ENCODE results near the gene NFE2. TPM values are rescaled to one million over a fixed set of nuclear protein-coding genes. Genes with fewer than 3 reads are reported as not detected.

The NFE2 gene
- total RNA-seq, 1 experiment from 2014 or later, result 0.40 TPM

GRCh38 chr12:54279632-54280467, 21.0 kb downstream of the NFE2 start, which contains the start of gene CBX5:
CBX5 (minus strand) TSS chr12:54280122; CDS start chr12:54257650, 22,472 bp downstream.
- ChIA-PET POLR2A (interaction anchor here (0.7 to 4.9 kb wide), 46 partner anchors 7 to 1653 kb away, joined by 3 to 99 read pairs (median 5); partner anchors contain the start of genes COPZ1, HOXC6, HOXC9 and NFE2), CTCF (interaction anchor here (0.6 to 2.0 kb wide), 8 partner anchors 14 to 1233 kb away, joined by 3 to 9 read pairs (median 4); no protein-coding TSS in a partner anchor)
- Mint-ChIP-seq H3K9me3 (ENCODE audit: unreplicated experiment) (no peaks in the 10 kb centered on the region), H3K27me3 (ENCODE audit: insufficient read depth, unreplicated experiment) (no peaks in the 10 kb centered on the region), H3K36me3 (ENCODE audit: insufficient read depth, unreplicated experiment) (peaks cover 20% of the 10 kb centered on the region), H3K4me1 (ENCODE audit: insufficient read depth, unreplicated experiment) (peaks cover 25% of the 10 kb centered on the region), H3K27ac (ENCODE audit: low read depth, unreplicated experiment) (no peak within 1 kb of the TSS), H3K4me3 (ENCODE audit: unreplicated experiment) (no peak within 1 kb of the TSS)
- BruUV-seq (replicated peaks), result no TSS peak
- peak; percentile 100 for DNase-seq (ENCODE audit: unreplicated experiment)
- intact Hi-C loops (cut with micrococcal nuclease), result loop anchor here (1.0 to 5.0 kb wide), 3 partner anchors 21 to 58 kb away; partner anchors contain the start of gene COPZ1
- no peak for TF ChIP-seq CTCF (IDR thresholded peaks at IDR 0.05; ENCODE audit: unreplicated experiment)

DNA sequence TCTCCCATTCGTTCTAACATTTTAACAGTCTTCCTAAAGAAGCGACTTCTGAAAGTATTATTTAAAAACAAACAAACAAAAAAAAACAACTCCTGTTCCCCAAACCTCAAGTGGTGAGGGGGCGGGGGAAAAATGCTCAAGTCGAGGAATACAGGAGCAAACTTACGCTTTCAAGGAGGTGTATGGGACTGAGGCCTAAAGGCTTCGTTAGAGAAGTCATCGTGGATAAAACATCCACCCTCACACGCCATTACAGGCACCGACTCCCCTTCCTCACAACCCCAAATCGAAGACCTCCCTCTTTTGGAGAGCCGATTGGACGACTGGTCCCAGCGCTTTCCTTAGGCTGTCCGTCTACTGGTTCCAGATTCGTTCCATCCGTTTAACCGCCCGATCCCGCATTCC, 21.6 kb downstream of the NFE2 start:
- Mint-ChIP-seq H3K4me1 (ENCODE audit: insufficient read depth, unreplicated experiment) (peaks cover 27% of the 10 kb centered on the region), H3K9me3 (ENCODE audit: unreplicated experiment) (no peaks in the 10 kb centered on the region), H3K36me3 (ENCODE audit: insufficient read depth, unreplicated experiment) (peaks cover 22% of the 10 kb centered on the region), H3K27ac (ENCODE audit: low read depth, unreplicated experiment) (no peak overlapping the region), H3K4me3 (ENCODE audit: unreplicated experiment) (no peak overlapping the region), H3K27me3 (ENCODE audit: insufficient read depth, unreplicated experiment) (no peaks in the 10 kb centered on the region)
- TSS peak; percentile 76 for BruUV-seq (replicated peaks)
- DNase-seq (ENCODE audit: unreplicated experiment), result no peak
- ChIA-PET CTCF (interaction anchor here (0.6 to 1.1 kb wide), 3 partner anchors 28 to 1232 kb away, joined by 3 to 5 read pairs (median 3); no protein-coding TSS in a partner anchor), POLR2A (interaction anchor here (0.7 to 4.9 kb wide), 25 partner anchors 12 to 1654 kb away, joined by 3 to 99 read pairs (median 10); partner anchors contain the start of genes COPZ1, HOXC6, HOXC9 and NFE2)
- intact Hi-C loops (cut with micrococcal nuclease), result loop anchor here (5.0 kb wide), 1 partner anchor 57 kb away; no protein-coding TSS in a partner anchor
- TF ChIP-seq CTCF (IDR thresholded peaks at IDR 0.05; ENCODE audit: unreplicated experiment), result no peak

- no TSS peak for BruUV-seq (replicated peaks)
- no peaks in the 10 kb centered on the region for H3K9me3 Mint-ChIP-seq (ENCODE audit: unreplicated experiment)
- no peak overlapping the region for H3K27ac Mint-ChIP-seq (ENCODE audit: low read depth, unreplicated experiment)
- H3K4me1 Mint-ChIP-seq (ENCODE audit: insufficient read depth, unreplicated experiment), result peaks cover 16% of the 10 kb centered on the region
- peaks cover 34% of the 10 kb centered on the region for H3K36me3 Mint-ChIP-seq (ENCODE audit: insufficient read depth, unreplicated experiment)
- DNase-seq (ENCODE audit: unreplicated experiment), result no peak
- no peaks in the 10 kb centered on the region for H3K27me3 Mint-ChIP-seq (ENCODE audit: insufficient read depth, unreplicated experiment)
- CTCF ChIA-PET, result interaction anchor here (0.6 to 1.3 kb wide), 5 partner anchors 24 to 62 kb away, joined by 3 to 5 read pairs (median 4); no protein-coding TSS in a partner anchor
- H3K4me3 Mint-ChIP-seq (ENCODE audit: unreplicated experiment), result no peak overlapping the region
- no peak for TF ChIP-seq CTCF (IDR thresholded peaks at IDR 0.05; ENCODE audit: unreplicated experiment)
- POLR2A ChIA-PET, result interaction anchor here (0.6 to 4.9 kb wide), 8 partner anchors 8 to 339 kb away, joined by 3 to 99 read pairs (median 22); partner anchors contain the start of genes COPZ1, HOXC13 and HOXC9
- intact Hi-C loops (cut with micrococcal nuclease), result loop anchor here (1.0 to 5.0 kb wide), 2 partner anchors 27 to 56 kb away; no protein-coding TSS in a partner anchor
These were observed 23.0 kb downstream of the NFE2 start for GRCh38 chr12:54277823-54278276.

GRCh38 chr12:54276368-54276767, 24.4 kb downstream of the NFE2 start:
- Mint-ChIP-seq H3K27ac (ENCODE audit: low read depth, unreplicated experiment) (no peak overlapping the region), H3K4me3 (ENCODE audit: unreplicated experiment) (no peak overlapping the region), H3K9me3 (ENCODE audit: unreplicated experiment) (no peaks in the 10 kb centered on the region), H3K4me1 (ENCODE audit: insufficient read depth, unreplicated experiment) (peaks cover 10% of the 10 kb centered on the region), H3K36me3 (ENCODE audit: insufficient read depth, unreplicated experiment) (peaks cover 38% of the 10 kb centered on the region), H3K27me3 (ENCODE audit: insufficient read depth, unreplicated experiment) (no peaks in the 10 kb centered on the region)
- CTCF ChIA-PET, result interaction anchor here (0.6 to 1.3 kb wide), 7 partner anchors 18 to 191 kb away, joined by 3 read pairs; no protein-coding TSS in a partner anchor
- POLR2A ChIA-PET, result interaction anchor here (2.1 kb wide), 1 partner anchor 18 kb away, joined by 5 read pairs; no protein-coding TSS in a partner anchor
- TF ChIP-seq CTCF (IDR thresholded peaks at IDR 0.05; ENCODE audit: unreplicated experiment), result no peak
- intact Hi-C loops (cut with micrococcal nuclease), result loop anchor here (5.0 kb wide), 1 partner anchor 54 kb away; no protein-coding TSS in a partner anchor
- no peak for DNase-seq (ENCODE audit: unreplicated experiment)
- BruUV-seq (replicated peaks), result no TSS peak
